Prostate gland (tissue), 2 donors: ENCODE measurements around the gene CEACAM21. TPM values are rescaled to one million over a fixed set of nuclear protein-coding genes. Genes with fewer than 3 reads are reported as not detected.

ENCODE experiments used
- DNase-seq: peaks from one replicate; pipeline ENCODE4 v3.0.0-alpha.2; 2019; ENCODE audit warnings: low spot score
- H3K27ac ChIP-seq, 2 donors: fragments of 200-600 bp; sonication (generic); 2 replicates each; pipeline ENCODE4 v1.5.1; 2017 to 2019
- H3K27me3 ChIP-seq: fragments of 200-600 bp; sonication (generic); replicated peaks from 2 replicates; pipeline ENCODE4 v1.5.1; 2019; ENCODE audit not compliant: insufficient read depth
- H3K36me3 ChIP-seq, 2 donors: fragments of 200-600 bp; sonication (generic); 1 replicate in 1 of 2; 2 replicates in 1 of 2; pipeline versions ENCODE4 v1.5.1 to v1.8.1; 2017 to 2019
- H3K4me1 ChIP-seq: fragments of 200-600 bp; sonication (generic); replicated peaks from 2 replicates; pipeline ENCODE4 v1.5.1; 2019
- H3K4me3 ChIP-seq, 2 donors: fragments of 200-600 bp; sonication (generic); 2 replicates each; pipeline ENCODE4 v1.5.1; 2017 to 2019
- H3K9me3 ChIP-seq: fragments of 200-600 bp; sonication (generic); 2 replicates; pipeline ENCODE4 v1.5.1; 2017
- POLR2A ChIP-seq: fragments of 450-650 bp; IDR thresholded peaks from one replicate; pipeline ENCODE4 v1.6.1; 2016; ENCODE audit warnings: antibody characterized with exemption, mild to moderate bottlenecking
- POLR2AphosphoS5 ChIP-seq: sonication (generic); formaldehyde crosslinking; IDR thresholded peaks from one replicate; pipeline ENCODE4 v1.6.1; 2017; ENCODE audit warnings: antibody characterized with exemption
- WGBS: methylation state at CpG from one replicate; pipeline ENCODE4 v1.1.5; 2018; 5-methylcytosine and 5-hydroxymethylcytosine counted together
- intact Hi-C: fragments of 100-400 bp; cut with DNase I; formaldehyde crosslinking; loops from one replicate; pipeline ENCODE4 v1.14.2; 2022
- total RNA-seq, 2 donors: library from RNA; depleted of rRNA; stranded (reverse); fragments of >200 nt; gene quantifications; one replicate each; pipeline ENCODE4 v1.1.0, GENCODE V29; 2016
- TF ChIP-seq, protein P1 (sequence below), 4 experiments: fragments of 200-600 bp in 2 of 4; fragments of 450-650 bp in 2 of 4; sonication (generic) in 2 of 4; IDR thresholded peaks; 1 replicate in 3 of 4; 2 replicates in 1 of 4; pipeline ENCODE4 v1.5.1; 2016 to 2019; ENCODE audit warnings: antibody characterized with exemption in 4 of 4, mild to moderate bottlenecking in 2 of 4, moderate library complexity in 2 of 4

Gene CEACAM21
- total RNA-seq, 2 donors from 2014 or later: 1.5 TPM; not detected in 1

- 79% methylated on average over 4 of the region's 4 CpGs for WGBS
- Histone ChIP-seq H3K27ac (no peak overlapping the region), H3K4me1 (no peaks in the 10 kb centered on the region), H3K4me3 (no peak overlapping the region), H3K36me3 (no peaks in the 10 kb centered on the region), H3K27me3 (no peaks in the 10 kb centered on the region), H3K9me3 (no peaks in the 10 kb centered on the region)
- intact Hi-C loops: no loop called here
- TF ChIP-seq POLR2AphosphoS5: no peak
- TF ChIP-seq POLR2A: no peak
- no peak for DNase-seq
Measured at GRCh38 chr19:41542622-41543021, 33.3 kb upstream of the CEACAM21 start.

- Histone ChIP-seq H3K4me3 (no peak overlapping the region), H3K27ac (no peak overlapping the region), H3K4me1 (no peaks in the 10 kb centered on the region), H3K27me3 (no peaks in the 10 kb centered on the region), H3K36me3 (no peaks in the 10 kb centered on the region), H3K9me3 (no peaks in the 10 kb centered on the region)
- no peak for DNase-seq
- intact Hi-C loops: no loop called here
- TF ChIP-seq POLR2A (no peak), POLR2AphosphoS5 (no peak)
- TF ChIP-seq, protein P1, sequence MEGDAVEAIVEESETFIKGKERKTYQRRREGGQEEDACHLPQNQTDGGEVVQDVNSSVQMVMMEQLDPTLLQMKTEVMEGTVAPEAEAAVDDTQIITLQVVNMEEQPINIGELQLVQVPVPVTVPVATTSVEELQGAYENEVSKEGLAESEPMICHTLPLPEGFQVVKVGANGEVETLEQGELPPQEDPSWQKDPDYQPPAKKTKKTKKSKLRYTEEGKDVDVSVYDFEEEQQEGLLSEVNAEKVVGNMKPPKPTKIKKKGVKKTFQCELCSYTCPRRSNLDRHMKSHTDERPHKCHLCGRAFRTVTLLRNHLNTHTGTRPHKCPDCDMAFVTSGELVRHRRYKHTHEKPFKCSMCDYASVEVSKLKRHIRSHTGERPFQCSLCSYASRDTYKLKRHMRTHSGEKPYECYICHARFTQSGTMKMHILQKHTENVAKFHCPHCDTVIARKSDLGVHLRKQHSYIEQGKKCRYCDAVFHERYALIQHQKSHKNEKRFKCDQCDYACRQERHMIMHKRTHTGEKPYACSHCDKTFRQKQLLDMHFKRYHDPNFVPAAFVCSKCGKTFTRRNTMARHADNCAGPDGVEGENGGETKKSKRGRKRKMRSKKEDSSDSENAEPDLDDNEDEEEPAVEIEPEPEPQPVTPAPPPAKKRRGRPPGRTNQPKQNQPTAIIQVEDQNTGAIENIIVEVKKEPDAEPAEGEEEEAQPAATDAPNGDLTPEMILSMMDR (IDR thresholded peaks at IDR 0.05): no peak
- WGBS: 88% methylated on average over 2 of the region's 2 CpGs
Measured at GRCh38 chr19:41543582-41543981, 32.4 kb upstream of the CEACAM21 start.

DNA sequence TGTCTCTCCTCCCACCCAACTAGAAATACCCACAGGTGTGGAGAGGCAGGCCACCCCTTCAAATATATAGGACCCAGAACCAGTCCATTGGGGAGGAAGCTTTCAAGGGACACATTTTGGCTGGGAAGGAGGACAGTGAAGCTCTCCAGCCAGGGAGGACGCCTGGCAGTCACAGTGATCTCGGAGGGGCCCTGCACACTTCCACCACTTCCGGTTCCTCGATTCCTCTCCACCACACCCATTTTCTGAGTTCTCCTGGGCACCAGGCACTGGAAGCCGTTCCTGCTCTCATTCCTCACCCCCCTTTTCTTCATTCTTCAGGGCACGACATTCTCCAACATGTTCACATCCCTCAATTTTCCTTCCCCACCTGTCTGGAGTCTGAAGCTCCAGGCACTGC lies 30.4 kb upstream of the CEACAM21 start:
- Histone ChIP-seq H3K36me3 (no peaks in the 10 kb centered on the region), H3K27me3 (no peaks in the 10 kb centered on the region), H3K4me3 (no peak overlapping the region), H3K4me1 (no peaks in the 10 kb centered on the region), H3K27ac (no peak overlapping the region), H3K9me3 (no peaks in the 10 kb centered on the region)
- 61% methylated on average over 6 of the region's 6 CpGs for WGBS
- intact Hi-C loops: no loop called here
- TF ChIP-seq POLR2AphosphoS5 (no peak), POLR2A (no peak)
- TF ChIP-seq, protein P1 (IDR thresholded peaks at IDR 0.05): no peak
- no peak for DNase-seq

GRCh38 chr19:41546386-41546789 lies 29.6 kb upstream of the CEACAM21 start:
- Histone ChIP-seq H3K9me3 (no peaks in the 10 kb centered on the region), H3K4me3 (no peak overlapping the region), H3K27ac (no peak overlapping the region), H3K4me1 (no peaks in the 10 kb centered on the region), H3K27me3 (no peaks in the 10 kb centered on the region), H3K36me3 (no peaks in the 10 kb centered on the region)
- DNase-seq: no peak
- WGBS: 53% methylated on average over 6 of the region's 6 CpGs
- intact Hi-C loops: no loop called here
- TF ChIP-seq POLR2AphosphoS5: no peak
- TF ChIP-seq, protein P1 (IDR thresholded peaks at IDR 0.05): no peak
- no peak for TF ChIP-seq POLR2A

DNA sequence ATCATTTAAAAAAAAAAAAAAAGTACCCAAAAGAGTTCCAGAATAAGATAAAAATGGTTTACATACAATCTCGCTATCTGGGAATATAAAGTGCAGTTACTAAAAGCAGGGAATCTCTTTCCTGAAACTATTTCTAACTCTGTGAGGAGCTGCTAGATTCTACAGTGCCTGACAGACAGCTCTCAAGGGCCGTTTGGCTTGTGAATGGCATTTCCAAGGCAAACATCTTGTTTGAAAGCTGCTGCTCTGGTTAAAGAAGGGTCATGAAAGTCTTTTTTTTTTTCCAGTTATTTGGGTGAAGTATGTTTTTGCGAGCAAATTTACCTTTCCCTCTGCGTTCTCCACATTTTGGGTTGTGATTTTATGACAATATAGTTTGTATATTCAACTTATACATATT lies 29.0 kb upstream of the CEACAM21 start:
- Histone ChIP-seq H3K9me3 (no peaks in the 10 kb centered on the region), H3K27me3 (no peaks in the 10 kb centered on the region), H3K36me3 (no peaks in the 10 kb centered on the region), H3K4me1 (no peaks in the 10 kb centered on the region), H3K27ac (no peak overlapping the region), H3K4me3 (no peak overlapping the region)
- DNase-seq: no peak
- TF ChIP-seq, protein P1 (IDR thresholded peaks at IDR 0.05): no peak
- TF ChIP-seq POLR2A (no peak), POLR2AphosphoS5 (no peak)
- 53% methylated on average over 4 of the region's 4 CpGs for WGBS
- intact Hi-C loops: no loop called here
